Activated T-helper 1 cell treated with anti-CD3 and anti-CD28 coated beads, Interleukin-2, amount 50 U/mL, for 16 hours (primary cell): ENCODE measurements around the gene NEMP1.
"Not testable (repeated sequence)": the region's sequence is repeated elsewhere in the genome, so short reads cannot be mapped to it uniquely, and the experiment has no call there.

Source experiments
- DNase-seq, 2 donors: peaks; one replicate each; pipeline ENCODE4 v3.0.0-alpha.2; 2020; ENCODE audit warnings: low read depth in 1 of 2, low spot score in 1 of 2

Gene NEMP1

DNA sequence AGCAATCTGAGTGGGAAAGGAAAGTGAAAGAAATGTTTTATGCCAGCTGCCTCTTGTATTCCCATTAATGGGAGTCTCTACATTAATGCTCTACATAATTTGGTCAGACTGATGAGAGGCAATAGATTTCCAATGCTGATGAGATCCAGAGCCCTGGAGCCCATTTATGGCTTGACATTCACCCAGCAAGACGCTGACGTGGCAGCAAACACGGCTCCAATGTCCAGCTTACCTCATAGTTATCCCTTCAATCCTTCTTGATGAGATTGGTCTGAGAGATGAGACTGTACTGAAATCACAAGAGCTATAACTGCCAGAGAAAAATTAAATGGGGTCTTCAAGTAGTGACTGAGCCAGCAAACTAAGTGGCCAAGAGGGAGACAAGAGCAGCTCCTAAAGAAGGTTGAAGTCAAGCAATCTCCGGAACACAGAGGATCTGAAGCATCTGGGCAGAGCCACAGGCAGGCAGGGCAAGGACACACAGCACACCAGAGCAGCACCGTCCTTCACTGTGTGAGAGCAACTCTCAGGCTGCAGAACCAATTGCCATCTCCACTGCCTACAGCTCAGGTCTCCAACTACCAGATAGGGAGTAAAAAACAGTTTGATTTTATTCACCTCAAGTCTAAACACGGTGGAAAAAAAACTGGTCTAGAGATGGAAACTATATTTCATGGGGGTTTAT, 21.4 kb downstream of the NEMP1 start:
- no peak for DNase-seq

DNA sequence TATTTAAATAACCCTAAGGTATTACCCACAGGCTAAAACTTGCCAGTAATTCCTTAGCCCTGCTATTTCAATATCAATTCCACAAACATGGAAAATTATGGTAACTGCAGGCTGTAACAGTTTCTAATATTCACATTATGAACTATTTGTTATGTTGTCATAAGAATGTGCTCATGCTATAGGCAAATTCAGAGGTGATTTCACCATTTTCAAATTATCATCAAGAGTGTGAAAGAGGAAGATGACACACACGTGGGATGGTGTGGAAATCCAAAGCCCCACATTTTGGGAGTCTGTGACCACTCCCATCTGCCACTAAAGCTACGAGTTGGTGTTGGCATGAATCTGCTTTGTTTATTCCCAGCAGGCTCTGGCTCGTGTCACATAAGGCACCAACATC, 22.8 kb downstream of the NEMP1 start:
- DNase-seq, result no peak

DNA sequence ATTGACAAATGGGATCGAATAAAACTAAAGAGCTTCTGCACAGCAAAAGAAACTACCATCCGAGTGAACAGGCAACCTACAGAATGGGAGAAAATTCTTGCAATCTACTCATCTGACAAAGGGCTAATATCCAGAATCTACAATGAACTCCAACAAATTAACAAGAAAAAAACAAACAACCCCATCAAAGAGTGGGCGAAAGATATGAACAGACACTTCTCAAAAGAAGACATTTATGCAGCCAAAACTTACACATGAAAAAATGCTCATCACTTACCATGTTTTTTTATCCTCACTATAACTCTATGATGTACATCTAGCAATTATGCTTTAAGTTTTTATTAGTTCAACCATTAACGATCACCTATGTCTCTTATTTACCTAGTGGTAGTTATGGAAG, 24.7 kb downstream of the NEMP1 start:
- not testable (repeated sequence) for DNase-seq

DNA sequence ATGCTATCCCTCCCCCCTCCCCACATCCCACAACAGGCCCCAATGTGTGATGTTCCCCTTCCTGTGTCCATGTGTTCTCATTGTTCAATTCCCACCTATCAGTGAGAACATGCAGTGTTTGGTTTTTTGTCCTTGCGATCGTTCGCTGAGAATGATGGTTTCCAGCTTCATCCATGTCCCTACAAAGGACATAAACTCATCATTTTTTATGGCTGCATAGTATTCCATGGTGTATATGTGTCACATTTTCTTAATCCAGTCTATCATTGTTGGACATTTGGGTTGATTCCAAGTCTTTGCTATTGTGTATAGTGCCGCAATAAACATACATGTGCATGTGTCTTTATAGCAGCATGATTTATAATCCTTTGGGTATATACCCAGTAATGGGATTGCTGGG, 25.4 kb downstream of the NEMP1 start:
- not testable (repeated sequence) for DNase-seq

DNA sequence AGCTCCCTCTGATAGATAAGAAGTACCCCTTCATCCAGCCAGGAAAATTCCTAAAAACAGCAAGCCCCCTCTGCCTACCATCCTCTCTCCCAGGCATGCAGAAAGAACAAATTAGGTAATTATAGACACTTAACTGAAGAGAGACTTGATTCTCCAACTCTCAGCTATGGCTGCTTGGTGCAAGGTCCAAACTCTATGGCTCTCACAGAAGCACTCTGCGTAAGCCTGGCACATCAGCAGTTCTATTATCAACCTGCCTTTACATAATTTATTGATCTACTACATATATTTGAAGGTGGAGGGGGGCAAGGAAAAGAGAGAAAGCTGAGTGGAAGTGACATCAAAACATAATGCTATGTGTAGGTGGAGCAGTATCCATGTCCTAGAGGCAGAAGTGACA, 27.6 kb downstream of the NEMP1 start:
- DNase-seq, result no peak

DNA sequence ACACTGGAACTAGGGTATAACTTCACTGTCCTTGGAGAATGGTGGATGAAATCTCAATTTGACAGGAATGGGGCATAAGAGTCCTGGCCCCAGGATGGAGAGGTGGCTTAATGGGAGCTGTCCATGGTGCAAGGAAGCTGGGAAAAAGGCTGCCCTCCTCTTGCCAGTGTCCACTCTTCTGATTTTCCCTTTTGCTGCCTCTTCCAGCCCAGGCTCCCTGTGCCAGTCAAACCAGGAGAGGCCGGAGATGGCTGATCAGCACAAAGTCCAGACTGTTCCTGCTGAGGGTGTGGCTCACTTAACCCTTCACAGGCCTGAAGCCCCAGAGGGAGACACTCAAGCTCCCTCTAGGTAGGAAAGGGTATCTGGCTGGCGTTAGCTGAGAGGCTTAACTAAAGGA, 28.7 kb downstream of the NEMP1 start, which contains the start of gene MYO1A:
TSS of gene MYO1A (minus strand) at position 240 of the 400 bp plus-strand sequence. CDS start 1,806 bp downstream, outside the sequence.
- DNase-seq, result no peak

DNA sequence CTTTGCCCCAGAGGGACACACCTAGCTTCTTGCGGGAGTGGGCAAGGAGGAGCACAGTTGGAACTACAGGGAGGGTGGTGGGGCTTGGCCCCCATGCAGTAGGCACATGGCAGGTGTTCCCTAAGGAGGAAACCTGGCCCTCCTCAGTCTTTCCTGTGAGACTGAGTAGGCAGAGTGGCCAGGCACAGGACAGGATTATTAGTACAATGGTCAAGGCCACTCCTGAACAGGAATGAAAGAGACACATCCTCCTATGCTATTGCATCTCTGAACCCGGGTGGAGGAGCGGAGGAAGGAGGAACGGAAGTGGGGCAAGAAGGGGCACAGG, 29.5 kb downstream of the NEMP1 start:
- DNase-seq, result no peak

DNA sequence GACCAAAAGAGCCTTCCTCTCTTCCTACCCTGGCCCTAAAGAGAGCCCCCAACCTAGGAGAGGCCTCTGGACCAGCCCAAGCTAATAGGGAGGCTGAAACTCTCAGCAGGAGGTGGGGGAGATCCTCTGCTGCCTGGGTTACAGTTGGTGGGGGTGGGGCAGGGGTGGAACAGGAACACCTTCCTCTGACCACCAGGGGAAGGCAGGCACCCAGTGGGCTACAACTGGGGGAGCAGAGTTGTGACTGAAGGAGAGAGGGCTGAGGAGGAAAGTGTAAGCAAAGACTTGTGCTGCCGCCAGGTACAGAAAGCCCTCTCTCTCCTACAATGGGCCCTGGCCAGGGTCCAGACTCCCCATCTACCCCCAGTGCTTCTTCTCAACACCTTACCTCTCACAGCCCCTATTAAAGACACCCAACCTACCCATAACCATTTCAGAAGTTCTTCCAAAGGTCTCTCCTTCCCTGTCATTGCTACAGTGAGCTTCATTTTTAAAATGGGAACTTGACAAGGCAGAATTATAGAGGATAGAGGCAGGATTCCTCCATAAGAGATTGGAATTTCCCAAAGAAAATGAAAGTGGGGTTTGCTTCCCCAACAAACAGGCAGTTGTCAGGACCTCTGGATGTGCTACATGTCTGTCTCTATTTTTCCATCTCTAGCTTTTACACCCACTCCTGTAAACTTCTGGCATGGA, 30.0 kb downstream of the NEMP1 start:
- DNase-seq, result no peak

DNA sequence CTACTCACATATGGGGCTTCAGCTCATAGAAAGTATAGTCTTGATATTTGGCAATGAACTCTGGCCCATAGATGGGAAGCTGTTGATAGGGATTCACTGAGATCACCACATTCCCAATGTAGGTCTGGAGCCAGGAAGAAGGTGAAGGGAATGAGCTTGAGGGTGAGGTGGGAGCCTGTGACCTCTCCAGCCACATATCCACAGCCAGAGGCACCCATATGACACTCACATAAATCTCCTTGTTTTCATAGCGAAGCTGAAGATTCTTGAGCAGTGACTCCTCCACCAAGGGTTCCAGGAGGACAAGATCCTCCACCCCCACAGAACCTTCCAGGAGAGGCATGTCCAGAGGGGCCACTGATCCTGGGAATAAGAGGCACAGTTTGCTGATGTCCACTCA, 30.6 kb downstream of the NEMP1 start:
- DNase-seq, result no peak

DNA sequence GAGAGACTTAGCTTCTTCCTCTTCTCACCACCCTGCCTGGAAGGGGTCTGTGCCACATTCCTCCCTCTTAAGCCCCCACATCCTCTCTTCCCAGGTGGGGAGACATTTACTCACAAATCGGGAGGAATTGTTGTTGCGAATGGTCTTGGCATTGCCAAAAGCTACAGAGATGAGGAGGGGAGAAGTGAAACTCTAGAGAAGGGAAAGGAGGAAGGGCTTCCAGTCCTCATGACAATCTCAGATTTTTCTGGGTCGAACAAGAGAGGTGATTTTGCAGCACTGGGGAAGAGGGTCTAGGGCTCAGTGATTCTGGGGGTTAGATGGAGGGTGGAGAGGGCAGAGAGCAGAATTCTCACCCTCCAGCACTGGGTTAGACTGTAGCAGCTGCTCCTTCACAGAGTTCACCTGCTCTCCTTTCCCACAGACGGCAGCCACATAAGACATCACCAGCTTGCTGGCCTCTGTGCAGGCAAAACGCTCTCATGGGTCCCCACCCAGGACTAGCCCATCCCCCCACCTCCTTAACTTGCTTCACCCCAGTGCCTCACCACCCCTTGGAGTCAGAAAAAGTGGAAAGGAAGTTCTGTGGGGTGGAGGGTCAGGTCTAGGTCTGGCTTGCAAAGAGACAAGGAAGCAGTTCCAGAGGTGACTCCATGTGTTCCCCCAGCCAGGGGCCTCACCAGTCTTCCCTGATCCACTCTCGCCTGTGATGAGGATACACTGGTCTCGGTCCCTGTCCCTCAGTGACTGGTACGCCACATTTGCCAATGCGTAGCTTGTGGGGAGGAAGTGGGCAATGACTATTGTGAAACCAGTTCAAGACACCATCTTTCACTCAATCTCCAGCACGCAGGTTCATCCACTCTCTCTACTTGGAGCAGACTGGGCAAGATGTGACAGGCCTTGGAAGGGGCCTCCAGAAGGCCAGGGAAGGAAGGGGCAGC, 31.4 kb downstream of the NEMP1 start:
- DNase-seq, result no peak

DNA sequence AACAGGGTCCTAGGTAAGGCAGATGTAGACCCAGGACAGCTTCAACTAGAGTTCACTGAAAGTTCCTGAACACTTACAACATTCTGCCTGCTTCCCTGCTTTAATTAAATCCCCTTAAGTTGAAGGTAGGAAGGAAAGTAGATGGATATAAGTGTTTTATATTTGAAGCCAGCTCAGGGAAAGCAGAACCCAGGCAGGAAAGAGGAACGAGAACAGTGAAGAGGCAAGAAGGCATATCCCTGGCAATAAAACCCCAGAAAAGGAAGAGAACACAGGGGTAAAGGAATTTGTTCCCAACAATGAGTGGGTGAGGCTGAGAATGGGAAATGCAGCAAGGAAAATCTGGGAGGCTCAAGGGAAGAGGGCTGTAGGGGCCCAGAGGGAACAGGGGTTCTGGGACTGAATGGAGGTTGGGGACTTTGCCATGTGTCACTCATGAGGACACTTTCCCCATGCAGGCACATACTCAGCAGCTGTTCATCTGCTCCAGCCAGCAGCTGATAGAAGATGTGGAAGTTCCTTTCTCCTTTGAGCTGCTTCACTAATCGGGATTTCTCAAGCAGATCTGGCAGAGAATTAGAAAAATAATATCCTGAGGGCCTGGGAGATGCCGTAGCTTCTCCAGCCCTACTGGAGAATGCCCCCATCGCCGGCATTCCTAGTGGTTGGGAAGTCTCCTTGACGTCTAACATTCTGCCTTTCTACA, 32.4 kb downstream of the NEMP1 start:
- DNase-seq, result no peak

DNA sequence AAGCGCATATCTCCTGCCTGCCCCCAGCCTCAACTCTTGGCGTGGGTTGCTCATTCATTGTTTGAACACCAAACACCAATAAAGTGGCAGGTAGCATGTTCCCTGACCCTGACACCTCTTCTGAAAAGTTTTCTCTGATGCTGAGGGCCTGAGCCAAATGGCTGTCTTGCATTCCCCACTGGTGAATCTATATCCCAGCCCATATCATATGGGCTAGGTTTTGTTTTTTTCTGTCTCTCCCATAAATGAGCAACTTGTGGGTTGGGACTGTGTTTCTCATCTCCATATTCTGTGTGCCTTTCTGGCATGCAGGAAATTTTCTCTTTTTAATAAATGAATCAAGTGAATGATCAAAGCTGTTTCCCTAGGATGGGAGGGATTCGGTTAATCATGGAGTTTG, 33.7 kb downstream of the NEMP1 start:
- DNase-seq, result no peak

DNA sequence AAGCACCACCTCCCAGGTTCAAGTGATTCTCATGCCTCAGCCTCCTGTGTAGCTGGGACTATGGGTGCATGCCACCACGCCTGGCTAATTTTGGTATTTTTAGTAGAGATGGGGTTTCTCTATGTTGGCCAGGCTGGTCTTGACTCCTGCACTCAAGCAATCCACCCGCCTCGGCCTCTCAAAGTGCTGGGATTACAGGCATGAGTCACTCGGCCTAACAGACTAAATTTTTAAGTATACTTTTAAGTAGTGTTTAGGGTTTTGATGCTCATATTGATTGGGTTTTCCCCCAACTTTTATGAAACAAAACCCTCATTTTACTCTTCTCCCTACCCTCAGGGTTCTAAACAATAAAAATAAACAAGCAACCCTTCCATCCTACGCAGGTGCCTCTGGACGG, 34.1 kb downstream of the NEMP1 start:
- DNase-seq, result no peak

DNA sequence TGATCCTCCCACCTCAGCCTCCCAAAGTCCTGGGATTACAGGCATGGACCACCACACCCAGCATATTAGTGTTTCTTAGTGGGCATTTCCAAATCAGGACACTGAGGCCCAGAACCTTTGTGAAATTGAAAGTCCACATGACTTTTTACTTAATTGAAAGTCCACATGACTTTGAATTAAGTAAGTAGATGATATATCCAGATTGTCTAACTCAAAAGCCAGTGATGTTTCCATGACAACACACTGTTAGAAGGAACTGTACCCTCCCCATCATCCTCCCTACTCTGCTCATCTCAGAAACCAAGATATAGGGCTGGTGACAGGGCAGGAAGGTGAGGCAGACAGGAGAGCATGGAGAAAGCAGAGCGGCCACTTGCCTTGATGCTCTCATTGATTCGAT, 35.9 kb downstream of the NEMP1 start:
- no peak for DNase-seq

DNA sequence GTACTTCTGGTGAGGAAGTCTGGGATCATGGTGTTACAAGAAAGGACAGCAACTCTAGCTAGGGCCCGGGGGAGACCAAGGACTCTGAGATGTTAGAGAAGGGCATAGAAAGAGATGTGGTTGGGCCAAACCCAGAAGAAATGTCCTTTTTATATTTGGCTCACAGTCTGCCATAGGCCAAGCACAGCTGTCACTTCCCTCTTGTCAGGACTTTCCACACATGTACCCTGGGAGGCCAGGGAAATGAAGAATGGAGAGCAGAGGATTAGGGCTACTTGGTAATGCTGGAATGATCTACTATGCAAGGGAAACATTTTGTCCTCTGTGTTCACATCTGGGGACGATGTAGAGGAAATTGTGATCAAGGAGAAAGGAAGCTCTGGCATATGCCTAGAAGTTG, 37.8 kb downstream of the NEMP1 start:
- no peak for DNase-seq

DNA sequence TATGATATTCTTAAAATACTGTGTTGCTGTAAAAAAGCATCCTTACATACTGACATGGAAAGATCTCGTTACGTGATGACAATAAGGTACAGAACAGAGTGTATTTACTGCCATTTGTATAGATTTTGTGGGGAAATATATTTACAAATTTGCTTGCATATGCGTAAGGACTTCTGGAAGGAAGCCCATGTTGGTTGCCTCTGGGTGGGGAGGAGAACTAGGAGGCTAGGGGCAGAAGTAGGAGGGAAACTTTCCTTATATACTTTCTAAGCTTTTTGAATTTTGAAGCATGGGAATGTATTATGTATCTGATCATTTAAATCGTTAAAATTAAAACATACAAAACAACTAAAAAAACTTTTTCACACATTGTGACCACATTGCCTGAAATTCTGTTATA, 38.4 kb downstream of the NEMP1 start:
- no peak for DNase-seq

DNA sequence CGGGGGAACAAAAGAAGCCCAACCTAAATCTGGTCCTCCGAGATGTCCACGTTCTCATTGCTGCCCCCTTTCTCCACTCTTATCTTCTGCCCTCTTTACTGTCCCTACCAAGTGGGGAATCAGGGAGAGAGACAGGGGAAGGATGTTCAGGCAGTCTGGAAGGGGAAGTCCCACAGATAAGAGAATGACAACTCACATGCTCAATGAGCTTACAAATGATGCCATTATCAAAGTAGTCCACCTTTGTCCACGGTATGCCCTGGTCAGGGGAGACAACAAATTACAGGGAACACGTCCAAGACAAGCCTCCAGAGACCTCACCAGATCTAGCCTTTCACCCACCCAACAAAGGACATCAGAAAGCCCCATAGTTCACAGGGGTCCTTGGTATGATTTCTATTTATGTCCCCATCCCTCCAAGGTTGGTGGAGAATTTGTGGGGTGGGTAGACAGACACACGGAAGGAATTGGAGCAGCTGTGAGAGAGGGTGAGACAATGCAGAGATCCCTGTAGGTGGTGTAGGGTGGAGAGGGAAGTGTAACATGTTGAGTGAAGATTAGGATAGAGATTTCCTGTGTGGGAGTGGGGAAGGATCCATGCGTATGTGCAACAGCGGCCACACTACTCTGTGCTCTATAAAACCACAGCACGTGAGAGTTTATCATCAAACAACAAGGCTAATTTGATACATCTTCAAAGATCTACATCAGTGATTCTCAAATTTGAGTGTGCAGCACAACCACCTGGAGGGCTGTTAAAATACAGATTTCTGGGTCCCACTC, 39.4 kb downstream of the NEMP1 start:
- no peak for DNase-seq

DNA sequence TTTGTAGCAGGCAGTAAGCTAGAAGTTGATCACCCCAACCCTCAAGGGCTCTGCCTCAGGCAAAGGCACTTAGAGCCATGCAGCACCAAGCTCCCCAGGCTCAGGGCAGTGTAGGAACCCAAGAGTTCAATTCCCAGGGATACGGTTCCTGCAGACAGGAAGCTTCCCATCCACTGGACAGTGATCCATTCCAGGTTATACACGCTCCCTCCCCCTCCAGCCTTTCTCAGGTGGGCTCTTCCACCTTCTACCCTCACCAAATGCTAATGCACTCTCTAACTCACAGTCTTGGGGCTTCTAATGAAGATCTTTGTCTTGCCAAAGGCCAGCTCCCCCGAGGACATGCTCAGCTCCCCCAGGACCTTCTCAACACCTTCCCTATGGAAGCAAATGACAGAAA, 41.3 kb downstream of the NEMP1 start:
- DNase-seq, result no peak

DNA sequence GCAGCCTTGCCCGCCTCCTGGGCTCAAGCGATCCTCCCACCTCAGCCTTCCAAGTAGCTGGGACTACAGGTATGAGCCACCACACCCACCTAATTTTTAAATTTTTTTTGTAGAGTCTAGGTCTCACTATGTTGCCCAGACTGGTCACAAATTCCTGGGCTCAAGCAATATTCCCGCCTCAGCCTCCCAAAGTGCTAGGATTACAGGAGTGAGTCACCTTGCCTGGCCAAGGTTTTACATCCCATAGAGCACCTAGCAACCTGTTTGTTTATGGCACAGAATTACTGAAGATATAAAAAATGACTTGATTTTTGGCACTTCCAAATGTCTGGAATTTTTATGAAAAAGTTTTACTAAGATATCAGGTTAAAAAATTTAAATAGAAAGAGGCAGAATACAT, 45.2 kb downstream of the NEMP1 start:
- no peak for DNase-seq

DNA sequence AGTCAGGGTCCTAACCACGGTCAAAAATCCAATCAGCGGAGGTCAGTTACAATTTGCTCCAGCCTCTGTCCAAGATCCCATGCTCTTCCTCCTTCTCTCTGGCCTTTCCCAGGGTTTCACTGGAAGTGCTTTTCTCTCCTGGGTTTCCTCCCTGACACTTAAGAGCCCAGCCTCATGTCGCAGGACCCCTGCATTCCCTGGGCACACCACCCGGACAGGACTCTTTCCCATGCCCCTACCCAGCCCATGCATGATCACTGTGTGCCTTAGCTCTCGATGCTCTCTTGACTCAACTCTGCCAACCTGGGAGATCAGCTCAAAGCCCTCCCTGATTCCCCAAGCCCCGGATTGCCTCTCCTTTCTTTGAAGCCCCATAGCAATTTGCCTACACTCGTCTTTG, 46.8 kb downstream of the NEMP1 start:
- DNase-seq, result no peak
